Hepatocyte (in vitro differentiated cells): ENCODE data around the gene TRIM3. TPM values are rescaled to one million over a fixed set of nuclear protein-coding genes. Genes with fewer than 3 reads are reported as not detected.

Source experiments
- DNase-seq: peaks from one replicate; pipeline ENCODE4 v3.0.0-alpha.2; 2016; ENCODE audit warnings: low spot score
- H2AFZ ChIP-seq: fragments of 200-600 bp; sonication (generic); 2 replicates; pipeline ENCODE4 v1.6.0; 2016; ENCODE audit warnings: antibody characterized with exemption, mild to moderate bottlenecking
- H3K27ac ChIP-seq: fragments of 200-600 bp; sonication (generic); 2 replicates; pipeline ENCODE4 v1.5.1; 2016; ENCODE audit warnings: mild to moderate bottlenecking
- H3K27me3 ChIP-seq: fragments of 200-600 bp; sonication (generic); 2 replicates; pipeline ENCODE4 v1.6.1; 2016
- H3K36me3 ChIP-seq: fragments of 200-600 bp; sonication (generic); replicated peaks from 2 replicates; pipeline ENCODE4 v1.5.1; 2016; ENCODE audit warnings: low read depth; ENCODE audit not compliant: insufficient read depth
- H3K4me1 ChIP-seq: fragments of 200-600 bp; sonication (generic); 2 replicates; pipeline ENCODE4 v1.5.1; 2016; ENCODE audit warnings: mild to moderate bottlenecking, moderate library complexity; ENCODE audit not compliant: insufficient read depth
- H3K4me2 ChIP-seq: fragments of 200-600 bp; sonication (generic); 2 replicates; pipeline ENCODE4 v1.6.0; 2016
- H3K4me3 ChIP-seq: fragments of 200-600 bp; sonication (generic); 2 replicates; pipeline ENCODE4 v1.5.1; 2016; ENCODE audit warnings: mild to moderate bottlenecking
- H3K79me2 ChIP-seq: fragments of 200-600 bp; sonication (generic); 2 replicates; pipeline ENCODE4 v1.6.0; 2017; ENCODE audit warnings: mild to moderate bottlenecking
- H3K9me2 ChIP-seq: fragments of 200-600 bp; sonication (generic); replicated peaks from 2 replicates; pipeline ENCODE4 v1.6.0; 2017; ENCODE audit warnings: mild to moderate bottlenecking; ENCODE audit not compliant: insufficient read depth
- H3K9me3 ChIP-seq: fragments of 200-600 bp; sonication (generic); 2 replicates; pipeline ENCODE4 v1.5.1; 2016; ENCODE audit warnings: low read depth, mild to moderate bottlenecking
- H4K20me1 ChIP-seq: fragments of 200-600 bp; sonication (generic); 2 replicates; pipeline ENCODE4 v1.6.0; 2016; ENCODE audit warnings: mild to moderate bottlenecking; ENCODE audit not compliant: insufficient read depth, poor library complexity, severe bottlenecking
- CTCF ChIP-seq: fragments of 200-600 bp; sonication (generic); IDR thresholded peaks from 2 replicates; pipeline ENCODE4 v1.5.1; 2016; ENCODE audit warnings: antibody characterized with exemption, mild to moderate bottlenecking; ENCODE audit not compliant: poor library complexity
- EZH2 ChIP-seq: fragments of 200-600 bp; sonication (generic); IDR thresholded peaks from 2 replicates; pipeline ENCODE4 v1.6.1; 2016; ENCODE audit warnings: antibody characterized with exemption, mild to moderate bottlenecking, borderline replicate concordance
- EZH2phosphoT487 ChIP-seq: fragments of 200-600 bp; sonication (generic); IDR thresholded peaks from one replicate; pipeline ENCODE4 v1.6.1; 2018; ENCODE audit warnings: antibody characterized with exemption, mild to moderate bottlenecking, low read depth, moderate library complexity; ENCODE audit not compliant: unreplicated experiment, severe bottlenecking
- WGBS: methylation state at CpG from one replicate; pipeline ENCODE4 v1.1.6; 2016; ENCODE audit warnings: low lambda C conversion rate; ENCODE audit errors: missing lambda C conversion rate; 5-methylcytosine and 5-hydroxymethylcytosine counted together
- polyA plus RNA-seq: library from polyadenylated mRNA; unstranded; fragments of >200 nt; fragmentation: Nextera tagmentation; extraction: Ambion mirVana; gene quantifications from 2 replicates; pipeline ENCODE4 v1.2.1, GENCODE V29; 2016
- total RNA-seq: library from RNA; depleted of rRNA; stranded (reverse); fragments of >200 nt; gene quantifications from 2 replicates; pipeline ENCODE4 v1.2.3, GENCODE V29; 2014

Gene TRIM3
- total and polyA plus RNA-seq, 2 experiments from 2014 or later = 26.2 to 35.5 TPM

- no peaks in the 10 kb centered on the region for H3K9me2 ChIP-seq
- H3K4me3 ChIP-seq = no peak within 1 kb of the TSS
- H3K9me3 ChIP-seq = no peaks in the 10 kb centered on the region
- no peaks in the 10 kb centered on the region for H4K20me1 ChIP-seq
- TF ChIP-seq EZH2 (no peak), EZH2phosphoT487 (no peak), CTCF (no peak)
- H3K4me2 ChIP-seq = no peak within 1 kb of the TSS
- H3K4me1 ChIP-seq = no peaks in the 10 kb centered on the region
- H3K27me3 ChIP-seq = no peaks in the 10 kb centered on the region
- H3K36me3 ChIP-seq = no peaks in the 10 kb centered on the region
- DNase-seq = no peak
- WGBS = 78% methylated on average over 28 of the region's 33 CpGs
- no peak within 1 kb of the TSS for H2AFZ ChIP-seq
- H3K27ac ChIP-seq = peak within 1 kb of the TSS; percentile 60
- H3K79me2 ChIP-seq = peaks cover 2% of the 10 kb centered on the region
Observed at GRCh38 chr11:6497069-6497839, 23.5 kb upstream of the TRIM3 start, which contains the start of gene DNHD1. Gene DNHD1, plus strand, starts transcription at chr11:6497280. Its CDS starts 936 bp downstream, at chr11:6498216.

GRCh38 chr11:6489306-6489705 lies 15.6 kb upstream of the TRIM3 start:
- no peak for DNase-seq
- TF ChIP-seq EZH2phosphoT487 (no peak), EZH2 (no peak), CTCF (no peak)
- peaks cover 30% of the 10 kb centered on the region for H3K4me1 ChIP-seq
- H3K36me3 ChIP-seq = no peaks in the 10 kb centered on the region
- 54% methylated on average over 4 of the region's 4 CpGs for WGBS
- no peaks in the 10 kb centered on the region for H4K20me1 ChIP-seq
- H3K27ac ChIP-seq = peak overlapping the region; percentile 79
- peak overlapping the region; percentile 68 for H3K4me2 ChIP-seq
- H3K4me3 ChIP-seq = no peak overlapping the region
- H3K79me2 ChIP-seq = peaks cover 7% of the 10 kb centered on the region
- H3K9me3 ChIP-seq = no peaks in the 10 kb centered on the region
- H3K27me3 ChIP-seq = no peaks in the 10 kb centered on the region
- H2AFZ ChIP-seq = no peak overlapping the region
- H3K9me2 ChIP-seq = no peaks in the 10 kb centered on the region

GRCh38 chr11:6488821-6489220 lies 15.1 kb upstream of the TRIM3 start:
- Histone ChIP-seq H3K27me3 (no peaks in the 10 kb centered on the region), H3K4me2 (peak overlapping the region; percentile 68), H3K27ac (peak overlapping the region; percentile 79), H3K79me2 (peaks cover 9% of the 10 kb centered on the region), H3K4me3 (no peak overlapping the region), H3K36me3 (no peaks in the 10 kb centered on the region), H3K4me1 (peaks cover 30% of the 10 kb centered on the region), H3K9me2 (no peaks in the 10 kb centered on the region), H3K9me3 (no peaks in the 10 kb centered on the region), H4K20me1 (no peaks in the 10 kb centered on the region), H2AFZ (no peak overlapping the region)
- no peak for DNase-seq
- TF ChIP-seq CTCF (no peak), EZH2 (no peak), EZH2phosphoT487 (no peak)
- WGBS = 84% methylated on average over 3 of the region's 3 CpGs
